Measurements from ENCODE around the gene SPRED1. TPM values are rescaled to one million over a fixed set of nuclear protein-coding genes. Genes with fewer than 3 reads are reported as not detected.

Gene SPRED1
- total and polyA plus RNA-seq, 12 donors: 4.9 to 31.3 (median 19.4) TPM

- 87 to 96% (median 93%) methylated on average over 1 of the region's 1 CpG for WGBS, 4 donors
- Histone ChIP-seq H3K4me3 (no peak overlapping the region), H3K27ac (no peak overlapping the region), H3K36me3 (replicated peaks in 1 of 2) (peaks cover 0 to 8% of the 10 kb centered on the region in 2 donors), H3K4me1 (replicated peaks in 1 of 2) (peaks cover 0 to 14% of the 10 kb centered on the region in 2 donors), H3K9me3 (replicated peaks in 1 of 3) (no peaks in the 10 kb centered on the region), H3K27me3 (no peaks in the 10 kb centered on the region)
- intact Hi-C loops (cut with DNase I): no loop called here
- DNase-seq: no peak
- no peak for TF ChIP-seq CTCF (IDR thresholded peaks at IDR 0.05)
- no peak for TF ChIP-seq POLR2A (IDR thresholded peaks at IDR 0.05)
These were observed 73.0 kb downstream of the SPRED1 start for GRCh38 chr15:38325648-38325990.

- Histone ChIP-seq H3K27ac (no peak overlapping the region), H3K9me3 (replicated peaks in 1 of 3) (no peaks in the 10 kb centered on the region), H3K27me3 (no peaks in the 10 kb centered on the region), H3K4me1 (replicated peaks in 1 of 2) (no peaks in the 10 kb centered on the region), H3K36me3 (replicated peaks in 1 of 2) (peaks cover 0 to 5% of the 10 kb centered on the region in 2 donors), H3K4me3 (no peak overlapping the region)
- DNase-seq: no peak
- TF ChIP-seq CTCF (IDR thresholded peaks at IDR 0.05): no peak
- TF ChIP-seq POLR2A (IDR thresholded peaks at IDR 0.05): no peak
- intact Hi-C loops (cut with DNase I): no loop called here
- 88 to 100% (median 98%) methylated on average over 1 of the region's 1 CpG for whole genome bisulfite sequencing, 4 donors
These were observed 80.1 kb downstream of the SPRED1 start for GRCh38 chr15:38332711-38333110.

GRCh38 chr15:38335116-38335515 is 82.5 kb downstream of the SPRED1 start:
- no peak for TF ChIP-seq POLR2A (IDR thresholded peaks at IDR 0.05)
- intact Hi-C loops (cut with DNase I): no loop called here

GRCh38 chr15:38344351-38344750 is 91.7 kb downstream of the SPRED1 start:
- no peaks in the 10 kb centered on the region for H3K36me3 ChIP-seq (replicated peaks in 1 of 2)
- intact Hi-C loops (cut with DNase I): no loop called here
- no peak overlapping the region for H3K27ac ChIP-seq
- H3K4me1 ChIP-seq (replicated peaks in 1 of 2): no peaks in the 10 kb centered on the region
- H3K9me3 ChIP-seq (replicated peaks in 1 of 3): no peaks in the 10 kb centered on the region
- no peak for TF ChIP-seq POLR2A (IDR thresholded peaks at IDR 0.05)
- TF ChIP-seq CTCF (IDR thresholded peaks at IDR 0.05): no peak
- H3K27me3 ChIP-seq: no peaks in the 10 kb centered on the region
- 93 to 96% (median 95%) methylated on average over 2 of the region's 2 CpGs for WGBS, 4 donors
- no peak for DNase-seq
- no peak overlapping the region for H3K4me3 ChIP-seq

More at GRCh38 chr15:38335116-38335515, 82.5 kb downstream of the SPRED1 start:
- Histone ChIP-seq H3K4me1 (replicated peaks in 1 of 2) (no peaks in the 10 kb centered on the region), H3K4me3 (no peak overlapping the region), H3K36me3 (replicated peaks in 1 of 2) (peaks cover 0 to 5% of the 10 kb centered on the region in 2 donors), H3K9me3 (replicated peaks in 1 of 3) (no peaks in the 10 kb centered on the region), H3K27me3 (no peaks in the 10 kb centered on the region), H3K27ac (no peak overlapping the region)
- 0% methylated on average over 1 of the region's 1 CpG for WGBS, 4 donors
- DNase-seq: no peak

GRCh38 chr15:38349251-38349650 is 96.6 kb downstream of the SPRED1 start:
- H3K27ac ChIP-seq: no peak overlapping the region
- no peak for DNase-seq
- WGBS, 4 donors: 74 to 76% (median 75%) methylated on average over 3 of the region's 3 CpGs
- H3K4me3 ChIP-seq: no peak overlapping the region
- H3K9me3 ChIP-seq (replicated peaks in 1 of 3): no peaks in the 10 kb centered on the region
- TF ChIP-seq POLR2A (IDR thresholded peaks at IDR 0.05): no peak
- TF ChIP-seq CTCF (IDR thresholded peaks at IDR 0.05): no peak
- H3K4me1 ChIP-seq (replicated peaks in 1 of 2): peaks cover 0 to 5% of the 10 kb centered on the region in 2 donors
- peaks cover 0 to 15% of the 10 kb centered on the region in 2 donors for H3K36me3 ChIP-seq (replicated peaks in 1 of 2)
- intact Hi-C loops (cut with DNase I): no loop called here
- no peaks in the 10 kb centered on the region for H3K27me3 ChIP-seq
